Astrocyte (in vitro differentiated cells and primary cell): ENCODE results near the gene FSTL3.

Experiments used
- CTCF ChIP-seq: IDR thresholded peaks from 2 replicates; pipeline ENCODE4 v1.5.1; 2011; ENCODE audit warnings: low read depth, mild to moderate bottlenecking, inconsistent platforms, low read length, moderate library complexity; ENCODE audit not compliant: insufficient read depth
- EZH2 ChIP-seq: IDR thresholded peaks from 2 replicates; pipeline ENCODE4 v1.6.1; 2012; ENCODE audit warnings: mild to moderate bottlenecking, low read length, inconsistent platforms; ENCODE audit not compliant: insufficient read depth

GRCh38 chr19:657611-658010 lies 18.6 kb upstream of the FSTL3 start:
- no peak for TF ChIP-seq CTCF
- no peak for TF ChIP-seq EZH2
